H1 (cell line): ENCODE data around the gene TEX101.

Source experiments
- BCL11A ChIP-seq, 2 experiments: IDR thresholded peaks; one replicate each; pipeline ENCODE4 v1.6.1; 2011; ENCODE audit warnings: low read depth in 2 of 2, low read length in 2 of 2, mild to moderate bottlenecking in 2 of 2
- CBX8 ChIP-seq: fragments of 300-800, 300-1000 bp; sonication (generic); IDR thresholded peaks from 2 replicates; pipeline ENCODE4 v1.7.1; 2016; ENCODE audit warnings: low read depth, low read length, borderline replicate concordance
- CEBPB ChIP-seq: IDR thresholded peaks from 2 replicates; pipeline ENCODE4 v1.6.1; 2012; ENCODE audit warnings: low read depth, low read length
- EGR1 ChIP-seq: IDR thresholded peaks from 2 replicates; pipeline ENCODE4 v1.6.1; 2011; ENCODE audit warnings: low read depth, low read length, borderline replicate concordance
- EZH2 ChIP-seq: fragments of 200-600 bp; sonication (generic); IDR thresholded peaks from 2 replicates; pipeline ENCODE4 v1.7.1; 2012; ENCODE audit warnings: low read depth, mild to moderate bottlenecking, moderate library complexity, low read length, inconsistent platforms; ENCODE audit not compliant: severe bottlenecking
- GABPA ChIP-seq: IDR thresholded peaks from 2 replicates; pipeline ENCODE4 v1.6.1; 2011; ENCODE audit warnings: mild to moderate bottlenecking, low read length, moderate library complexity, borderline replicate concordance; ENCODE audit not compliant: insufficient read depth
- HDAC2 ChIP-seq, 2 experiments: fragments of 300-600 bp in 1 of 2; sonication (generic) in 1 of 2; IDR thresholded peaks; 2 replicates each; pipeline ENCODE4 v1.6.1; 2011 to 2012; ENCODE audit warnings: low read depth in 2 of 2, low read length in 2 of 2, mild to moderate bottlenecking in 2 of 2, moderate library complexity in 2 of 2, borderline replicate concordance in 1 of 2, inconsistent platforms in 1 of 2
- KDM1A ChIP-seq: fragments of 200-600, 300-600 bp; sonication (generic); IDR thresholded peaks from 2 replicates; pipeline ENCODE4 v1.7.1; 2016; ENCODE audit warnings: mild to moderate bottlenecking, low read length, borderline replicate concordance
- PHF8 ChIP-seq: fragments of 200-600 bp; sonication (generic); conservative IDR thresholded peaks from 2 replicates; pipeline ENCODE4 v1.7.1; 2012; ENCODE audit warnings: low read depth, mild to moderate bottlenecking, inconsistent platforms, low read length, moderate library complexity
- SP4 ChIP-seq: IDR thresholded peaks from 2 replicates; pipeline ENCODE4 v1.6.1; 2012; ENCODE audit warnings: low read length, inconsistent platforms
- TAF1 ChIP-seq: IDR thresholded peaks from 2 replicates; pipeline ENCODE4 v1.6.1; 2011; ENCODE audit warnings: mild to moderate bottlenecking, low read depth, low read length
- TF ChIP-seq, protein P1 (sequence below), 3 experiments: IDR thresholded peaks; 1 replicate in 2 of 3; 2 replicates in 1 of 3; pipeline versions ENCODE4 v1.5.1 to v1.6.1; 2011; ENCODE audit warnings: low read length in 3 of 3, mild to moderate bottlenecking in 3 of 3, inconsistent platforms in 2 of 3, low read depth in 1 of 3, moderate library complexity in 1 of 3; ENCODE audit not compliant: insufficient read depth in 1 of 3; ENCODE audit errors: control extremely low read depth in 1 of 3
- TF ChIP-seq, protein P2 (sequence below): IDR thresholded peaks from 2 replicates; pipeline ENCODE4 v1.6.1; 2011; ENCODE audit warnings: low read length, improper control_type of control experiment

- TF ChIP-seq, protein P1, sequence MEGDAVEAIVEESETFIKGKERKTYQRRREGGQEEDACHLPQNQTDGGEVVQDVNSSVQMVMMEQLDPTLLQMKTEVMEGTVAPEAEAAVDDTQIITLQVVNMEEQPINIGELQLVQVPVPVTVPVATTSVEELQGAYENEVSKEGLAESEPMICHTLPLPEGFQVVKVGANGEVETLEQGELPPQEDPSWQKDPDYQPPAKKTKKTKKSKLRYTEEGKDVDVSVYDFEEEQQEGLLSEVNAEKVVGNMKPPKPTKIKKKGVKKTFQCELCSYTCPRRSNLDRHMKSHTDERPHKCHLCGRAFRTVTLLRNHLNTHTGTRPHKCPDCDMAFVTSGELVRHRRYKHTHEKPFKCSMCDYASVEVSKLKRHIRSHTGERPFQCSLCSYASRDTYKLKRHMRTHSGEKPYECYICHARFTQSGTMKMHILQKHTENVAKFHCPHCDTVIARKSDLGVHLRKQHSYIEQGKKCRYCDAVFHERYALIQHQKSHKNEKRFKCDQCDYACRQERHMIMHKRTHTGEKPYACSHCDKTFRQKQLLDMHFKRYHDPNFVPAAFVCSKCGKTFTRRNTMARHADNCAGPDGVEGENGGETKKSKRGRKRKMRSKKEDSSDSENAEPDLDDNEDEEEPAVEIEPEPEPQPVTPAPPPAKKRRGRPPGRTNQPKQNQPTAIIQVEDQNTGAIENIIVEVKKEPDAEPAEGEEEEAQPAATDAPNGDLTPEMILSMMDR (IDR thresholded peaks at IDR 0.05; ENCODE audit: control extremely low read depth in 1 of 3, insufficient read depth in 1 of 3, low read depth in 1 of 3, low read length in 3 of 3) = no peak
- TF ChIP-seq EZH2 (no peak), SP4 (no peak), GABPA (no peak), CBX8 (no peak), KDM1A (no peak), TAF1 (no peak), EGR1 (no peak), HDAC2 (IDR thresholded peaks at IDR 0.05; ENCODE audit: borderline replicate concordance in 1 of 2, low read depth in 2 of 2, low read length in 2 of 2) (no peak), BCL11A (IDR thresholded peaks at IDR 0.05; ENCODE audit: low read depth in 2 of 2, low read length in 2 of 2) (no peak), PHF8 (no peak), CEBPB (no peak)
- TF ChIP-seq, protein P2, sequence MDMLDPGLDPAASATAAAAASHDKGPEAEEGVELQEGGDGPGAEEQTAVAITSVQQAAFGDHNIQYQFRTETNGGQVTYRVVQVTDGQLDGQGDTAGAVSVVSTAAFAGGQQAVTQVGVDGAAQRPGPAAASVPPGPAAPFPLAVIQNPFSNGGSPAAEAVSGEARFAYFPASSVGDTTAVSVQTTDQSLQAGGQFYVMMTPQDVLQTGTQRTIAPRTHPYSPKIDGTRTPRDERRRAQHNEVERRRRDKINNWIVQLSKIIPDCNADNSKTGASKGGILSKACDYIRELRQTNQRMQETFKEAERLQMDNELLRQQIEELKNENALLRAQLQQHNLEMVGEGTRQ = no peak
Measured at GRCh38 chr19:43447655-43448054, 33.0 kb downstream of the TEX101 start.
